ENCODE results near the gene PLCH1.

PLCH1 gene

GRCh38 chr3:155675094-155675493 is 69.8 kb downstream of the PLCH1 start:
- no peak for TF ChIP-seq CTCF (conservative IDR thresholded peaks at IDR 0.05; ENCODE audit: low read depth, low read length)
- no peak overlapping the region for H3K4me3 ChIP-seq (ENCODE audit: low read length)
- DNase-seq (ENCODE audit: low read depth) = no peak

- no peak for TF ChIP-seq CTCF (conservative IDR thresholded peaks at IDR 0.05; ENCODE audit: low read depth, low read length)
- DNase-seq (ENCODE audit: low read depth) = no peak
- no peak overlapping the region for H3K4me3 ChIP-seq (ENCODE audit: low read length)
Observed at GRCh38 chr3:155673421-155673820, 71.5 kb downstream of the PLCH1 start.

- H3K4me3 ChIP-seq (ENCODE audit: low read length) = no peak overlapping the region
- DNase-seq (ENCODE audit: low read depth) = no peak
- no peak for TF ChIP-seq CTCF (conservative IDR thresholded peaks at IDR 0.05; ENCODE audit: low read depth, low read length)
Observed at GRCh38 chr3:155670335-155670734, 74.5 kb downstream of the PLCH1 start.

GRCh38 chr3:155667988-155668387 is 76.9 kb downstream of the PLCH1 start:
- H3K4me3 ChIP-seq (ENCODE audit: low read length) = no peak overlapping the region
- TF ChIP-seq CTCF (conservative IDR thresholded peaks at IDR 0.05; ENCODE audit: low read depth, low read length) = no peak
- no peak for DNase-seq (ENCODE audit: low read depth)

GRCh38 chr3:155664925-155665695 is 79.8 kb downstream of the PLCH1 start:
- TF ChIP-seq CTCF (conservative IDR thresholded peaks at IDR 0.05; ENCODE audit: low read depth, low read length) = no peak
- DNase-seq (ENCODE audit: low read depth) = no peak
- H3K4me3 ChIP-seq (ENCODE audit: low read length) = no peak overlapping the region

GRCh38 chr3:155663467-155664212 is 81.2 kb downstream of the PLCH1 start:
- DNase-seq (ENCODE audit: low read depth) = no peak
- TF ChIP-seq CTCF (conservative IDR thresholded peaks at IDR 0.05; ENCODE audit: low read depth, low read length) = no peak

GRCh38 chr3:155661760-155662159 is 83.1 kb downstream of the PLCH1 start:
- DNase-seq (ENCODE audit: low read depth) = no peak
- no peak for TF ChIP-seq CTCF (conservative IDR thresholded peaks at IDR 0.05; ENCODE audit: low read depth, low read length)
- no peak overlapping the region for H3K4me3 ChIP-seq (ENCODE audit: low read length)

More at GRCh38 chr3:155663467-155664212, 81.2 kb downstream of the PLCH1 start:
- H3K4me3 ChIP-seq (ENCODE audit: low read length) = no peak overlapping the region
